ENCODE measurements around the gene HMGCLL1.

DNA sequence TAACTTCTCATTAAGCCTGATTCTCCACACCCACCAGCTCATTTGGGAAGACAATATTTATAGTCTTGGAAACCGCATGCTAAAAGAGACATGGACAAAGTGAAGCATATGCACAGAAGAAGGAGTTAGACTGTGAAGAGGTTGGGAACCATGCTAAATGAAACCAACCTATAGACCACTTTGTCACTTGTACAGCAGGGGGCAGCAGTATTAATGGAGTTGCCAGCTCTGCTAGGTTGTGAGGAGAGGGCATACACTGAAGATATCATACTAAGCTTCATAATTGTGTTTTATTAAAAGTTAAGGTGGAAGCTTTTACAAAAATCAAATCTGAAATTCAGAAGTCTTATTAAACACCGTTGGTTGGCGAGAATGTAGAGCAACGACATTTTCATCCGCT is 38.3 kb upstream of the HMGCLL1 start:
- no peak for TF ChIP-seq POLR2AphosphoS5 (IDR thresholded peaks at IDR 0.05)
- no peak for TF ChIP-seq CTCF (IDR thresholded peaks at IDR 0.05)
- no peak for TF ChIP-seq POLR2A (IDR thresholded peaks at IDR 0.05)
